ENCODE results near the gene USP21.

The USP21 gene

GRCh38 chr1:161171696-161172095 lies 12.4 kb downstream of the USP21 start:
- DNase-seq: no peak

- no peak for DNase-seq
These were observed 13.0 kb downstream of the USP21 start for GRCh38 chr1:161172349-161172748.

- no peak for DNase-seq
These were observed 13.6 kb downstream of the USP21 start for GRCh38 chr1:161172776-161173376.

GRCh38 chr1:161173711-161174110 lies 14.4 kb downstream of the USP21 start:
- DNase-seq: no peak

- no peak for DNase-seq
These were observed 15.6 kb downstream of the USP21 start for GRCh38 chr1:161174911-161175310.

GRCh38 chr1:161175771-161176453 lies 16.6 kb downstream of the USP21 start:
- no peak for DNase-seq

GRCh38 chr1:161176468-161177111 lies 17.3 kb downstream of the USP21 start:
- no peak for DNase-seq

- peak; percentile 95 for DNase-seq
These were observed 18.0 kb downstream of the USP21 start, which contains the start of gene B4GALT3 for GRCh38 chr1:161177112-161177935. Gene B4GALT3, minus strand, starts transcription at chr1:161177507. Its CDS starts 1,447 bp downstream, at chr1:161176060.

GRCh38 chr1:161177936-161178244 lies 18.6 kb downstream of the USP21 start:
- DNase-seq: no peak

- DNase-seq: no peak
These were observed 20.4 kb downstream of the USP21 start for GRCh38 chr1:161179698-161180097.

- DNase-seq: no peak
These were observed 21.3 kb downstream of the USP21 start for GRCh38 chr1:161180639-161181038.

- peak; percentile 65 for DNase-seq
These were observed 22.9 kb downstream of the USP21 start for GRCh38 chr1:161182214-161182613.

GRCh38 chr1:161185282-161185682 lies 26.0 kb downstream of the USP21 start:
- peak; percentile 66 for DNase-seq

- no peak for DNase-seq
These were observed 26.5 kb downstream of the USP21 start for GRCh38 chr1:161185732-161186311.

GRCh38 chr1:161187311-161187710 lies 28.0 kb downstream of the USP21 start:
- DNase-seq: no peak

- DNase-seq: no peak
These were observed 29.1 kb downstream of the USP21 start for GRCh38 chr1:161188381-161188780.

- no peak for DNase-seq
These were observed 29.7 kb downstream of the USP21 start for GRCh38 chr1:161189036-161189435.

- DNase-seq: no peak
These were observed 31.7 kb downstream of the USP21 start for GRCh38 chr1:161190962-161191521.

- no peak for DNase-seq
These were observed 32.7 kb downstream of the USP21 start for GRCh38 chr1:161191971-161192370.

- peak; percentile 66 for DNase-seq
These were observed 33.5 kb downstream of the USP21 start for GRCh38 chr1:161192476-161193465.

- DNase-seq: no peak
These were observed 34.4 kb downstream of the USP21 start for GRCh38 chr1:161193561-161194235.

Data from activated naive CD4-positive, alpha-beta T cell treated with anti-CD3 and anti-CD28 coated beads, Interleukin-2, amount 50 U/mL, for 16 hours (primary cell).